Ovary (tissue), 9 donors: ENCODE data around the gene LTB. TPM values are rescaled to one million over a fixed set of nuclear protein-coding genes. Genes with fewer than 3 reads are reported as not detected.

Experiments used
- DNase-seq, 5 donors: peaks; one replicate each; pipeline ENCODE4 v3.0.0-alpha.2; 2019 to 2020
- H3K27ac ChIP-seq, 2 donors: fragments of 200-600 bp; one replicate each; pipeline versions ENCODE4 v1.5.1 to v1.8.0; 2019 to 2022
- H3K27me3 ChIP-seq: fragments of 200-600 bp; one replicate; pipeline ENCODE4 v1.8.0; 2022
- H3K36me3 ChIP-seq: fragments of 200-600 bp; sonication (generic); one replicate; pipeline ENCODE4 v1.5.1; 2019
- H3K4me1 ChIP-seq: one replicate; pipeline ENCODE4 v1.8.1; 2013; ENCODE audit warnings: mild to moderate bottlenecking, moderate library complexity; ENCODE audit not compliant: insufficient read depth
- H3K4me3 ChIP-seq: fragments of 200-600 bp; sonication (generic); one replicate; pipeline ENCODE4 v1.5.1; 2017
- H3K9me3 ChIP-seq, 2 donors: fragments of 200-600 bp in 1 of 2; sonication (generic) in 1 of 2; one replicate each; pipeline versions ENCODE4 v1.5.1 to v1.8.1; 2013 to 2019; ENCODE audit warnings: mild to moderate bottlenecking in 1 of 2, moderate library complexity in 1 of 2
- EP300 ChIP-seq: sonication (generic); formaldehyde crosslinking; IDR thresholded peaks from one replicate; pipeline ENCODE4 v1.6.1; 2017; ENCODE audit warnings: antibody characterized with exemption
- POLR2A ChIP-seq: fragments of 450-650 bp; IDR thresholded peaks from one replicate; pipeline ENCODE4 v1.6.1; 2017; ENCODE audit warnings: antibody characterized with exemption, mild to moderate bottlenecking, moderate library complexity
- WGBS, 3 donors: extraction: QIAGEN DNeasy Blood & Tissue Kit in 1 of 3; methylation state at CpG; one replicate each; pipeline versions ENCODE4 v1.1.5 to v1.1.7; 2013 to 2017; 5-methylcytosine and 5-hydroxymethylcytosine counted together
- intact Hi-C, 4 donors: fragments of 100-400 bp; cut with DNase I; formaldehyde crosslinking; loops; one replicate each; pipeline versions ENCODE4 v1.11.0 to v1.15.1; 2022 to 2023
- polyA plus RNA-seq, 2 donors: library from polyadenylated mRNA; stranded (reverse); fragments of 200-250 nt in 1 of 2; fragments of 350-450 nt in 1 of 2; fragmentation: Illumina TruSeq in 1 of 2; extraction: RNeasy Lipid Tissue Mini Kit (QIAGEN cat#74804) in 1 of 2; gene quantifications; one replicate each; pipeline ENCODE4 v1.2.3, GENCODE V29; 2013 to 2014
- total RNA-seq, 7 donors: library from RNA; depleted of rRNA in 2 of 7; stranded (reverse); fragments of >200 nt in 2 of 7; fragmentation: NEBNext Ultra II Directional in 3 of 7; extraction: Animal tissue kit (Norgen Biotek cat#: 25700) in 3 of 7; gene quantifications; one replicate each; pipeline versions ENCODE4 v1.1.0 to v1.2.4, GENCODE V29; 2016 to 2023
- TF ChIP-seq, protein P1 (sequence below), 3 donors: fragments of 450-650 bp in 2 of 3; fragments of 200-600 bp in 1 of 3; IDR thresholded peaks; one replicate each; pipeline versions ENCODE4 v1.5.1 to v1.8.0; 2016 to 2022; ENCODE audit warnings: antibody characterized with exemption in 3 of 3, mild to moderate bottlenecking in 1 of 3
- donor health status: DM: no; HTN: no; CAD: no; lungs with moderate emphysema.
- donor health status: DM: no; HTN: no; CAD: no.
- donor health status: Bipolar disorder and iron deficiency.
- donor health status: DM: yes; HTN: yes; CAD: no.
- donor health status: DM: no; HTN: no; CAD: no.
- donor health status: DM: yes; HTN: yes; CAD: no.

The LTB gene
- total and polyA plus RNA-seq, 9 donors: 0.42 to 1.8 (median 0.60) TPM; not detected in 3

DNA sequence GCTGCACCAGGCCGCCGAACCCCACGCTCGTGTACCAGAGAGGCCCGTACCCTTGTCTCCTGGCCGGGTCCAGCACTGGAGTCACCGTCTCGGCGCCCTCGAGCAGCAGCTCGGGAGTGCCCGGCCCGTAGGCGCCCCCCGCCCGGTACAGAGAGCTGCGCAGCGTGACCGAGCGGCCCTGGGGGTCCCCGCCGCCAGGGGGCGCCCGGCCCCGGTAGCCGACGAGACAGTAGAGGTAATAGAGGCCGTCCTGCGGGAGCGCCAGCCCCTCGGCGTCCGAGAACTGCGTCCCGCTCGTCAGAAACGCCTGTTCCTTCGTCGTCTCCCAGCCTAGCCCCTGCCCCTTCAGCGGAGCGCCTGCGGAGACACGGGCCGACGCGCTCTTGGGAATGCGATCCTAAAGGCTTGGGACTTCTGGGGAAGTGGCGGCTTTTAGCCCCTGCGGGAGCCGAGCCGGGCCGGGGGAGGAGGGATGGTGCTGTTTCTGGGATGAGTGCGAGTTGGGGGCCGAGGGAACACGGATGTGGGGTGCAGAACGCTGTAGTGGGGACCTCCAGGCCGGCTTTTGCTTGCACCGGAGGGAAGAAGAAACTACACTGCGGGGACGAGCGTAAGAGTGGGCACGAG, 1.3 kb downstream of the LTB start:
- intact Hi-C loops: loop anchor here in 1 of 4 donors (5.0 kb wide), 1 partner anchor 34 kb away; the partner anchor contains the start of genes ATP6V1G2 and NFKBIL1
- H3K9me3 ChIP-seq: no peaks in the 10 kb centered on the region
- no peaks in the 10 kb centered on the region for H3K36me3 ChIP-seq
- H3K4me1 ChIP-seq: peaks cover 5% of the 10 kb centered on the region
- peak overlapping the region in 1 of 2 donors; percentile 70 for H3K27ac ChIP-seq
- TF ChIP-seq EP300 (no peak), POLR2A (no peak)
- TF ChIP-seq, protein P1, sequence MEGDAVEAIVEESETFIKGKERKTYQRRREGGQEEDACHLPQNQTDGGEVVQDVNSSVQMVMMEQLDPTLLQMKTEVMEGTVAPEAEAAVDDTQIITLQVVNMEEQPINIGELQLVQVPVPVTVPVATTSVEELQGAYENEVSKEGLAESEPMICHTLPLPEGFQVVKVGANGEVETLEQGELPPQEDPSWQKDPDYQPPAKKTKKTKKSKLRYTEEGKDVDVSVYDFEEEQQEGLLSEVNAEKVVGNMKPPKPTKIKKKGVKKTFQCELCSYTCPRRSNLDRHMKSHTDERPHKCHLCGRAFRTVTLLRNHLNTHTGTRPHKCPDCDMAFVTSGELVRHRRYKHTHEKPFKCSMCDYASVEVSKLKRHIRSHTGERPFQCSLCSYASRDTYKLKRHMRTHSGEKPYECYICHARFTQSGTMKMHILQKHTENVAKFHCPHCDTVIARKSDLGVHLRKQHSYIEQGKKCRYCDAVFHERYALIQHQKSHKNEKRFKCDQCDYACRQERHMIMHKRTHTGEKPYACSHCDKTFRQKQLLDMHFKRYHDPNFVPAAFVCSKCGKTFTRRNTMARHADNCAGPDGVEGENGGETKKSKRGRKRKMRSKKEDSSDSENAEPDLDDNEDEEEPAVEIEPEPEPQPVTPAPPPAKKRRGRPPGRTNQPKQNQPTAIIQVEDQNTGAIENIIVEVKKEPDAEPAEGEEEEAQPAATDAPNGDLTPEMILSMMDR (IDR thresholded peaks at IDR 0.05): peak; percentile 97 to 98 (median 98)
- H3K4me3 ChIP-seq: peak overlapping the region; percentile 68
- peak; percentile 82 to 93 (median 89) for DNase-seq
- WGBS, 3 donors: 0 to 1% (median 1%) methylated on average over 51 to 62 of the region's 62 CpGs
- no peaks in the 10 kb centered on the region for H3K27me3 ChIP-seq

DNA sequence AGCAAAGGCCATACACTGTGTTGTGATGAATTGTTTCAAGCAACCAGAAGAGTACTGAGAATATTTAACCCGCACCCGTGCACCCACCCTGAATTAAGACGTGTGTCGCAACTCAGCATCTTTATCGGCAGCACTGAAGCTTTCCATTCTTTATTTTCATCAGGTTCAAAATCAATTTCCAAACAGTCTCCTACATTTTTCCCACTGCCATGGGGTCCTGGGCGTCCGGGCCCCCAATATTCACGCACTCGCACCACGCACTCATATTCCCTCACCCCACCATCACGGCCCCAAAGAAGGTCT, 1.8 kb downstream of the LTB start:
- 24 to 35% (median 31%) methylated on average over 11 of the region's 11 CpGs for WGBS, 3 donors
- Histone ChIP-seq H3K9me3 (no peaks in the 10 kb centered on the region), H3K27ac (peak overlapping the region in 1 of 2 donors; percentile 70), H3K27me3 (no peaks in the 10 kb centered on the region), H3K4me1 (peaks cover 5% of the 10 kb centered on the region), H3K36me3 (no peaks in the 10 kb centered on the region), H3K4me3 (peak overlapping the region; percentile 68)
- intact Hi-C loops: loop anchor here in 1 of 4 donors (5.0 kb wide), 1 partner anchor 33 kb away; the partner anchor contains the start of genes ATP6V1G2 and NFKBIL1
- no peak for TF ChIP-seq EP300
- DNase-seq: no peak

DNA sequence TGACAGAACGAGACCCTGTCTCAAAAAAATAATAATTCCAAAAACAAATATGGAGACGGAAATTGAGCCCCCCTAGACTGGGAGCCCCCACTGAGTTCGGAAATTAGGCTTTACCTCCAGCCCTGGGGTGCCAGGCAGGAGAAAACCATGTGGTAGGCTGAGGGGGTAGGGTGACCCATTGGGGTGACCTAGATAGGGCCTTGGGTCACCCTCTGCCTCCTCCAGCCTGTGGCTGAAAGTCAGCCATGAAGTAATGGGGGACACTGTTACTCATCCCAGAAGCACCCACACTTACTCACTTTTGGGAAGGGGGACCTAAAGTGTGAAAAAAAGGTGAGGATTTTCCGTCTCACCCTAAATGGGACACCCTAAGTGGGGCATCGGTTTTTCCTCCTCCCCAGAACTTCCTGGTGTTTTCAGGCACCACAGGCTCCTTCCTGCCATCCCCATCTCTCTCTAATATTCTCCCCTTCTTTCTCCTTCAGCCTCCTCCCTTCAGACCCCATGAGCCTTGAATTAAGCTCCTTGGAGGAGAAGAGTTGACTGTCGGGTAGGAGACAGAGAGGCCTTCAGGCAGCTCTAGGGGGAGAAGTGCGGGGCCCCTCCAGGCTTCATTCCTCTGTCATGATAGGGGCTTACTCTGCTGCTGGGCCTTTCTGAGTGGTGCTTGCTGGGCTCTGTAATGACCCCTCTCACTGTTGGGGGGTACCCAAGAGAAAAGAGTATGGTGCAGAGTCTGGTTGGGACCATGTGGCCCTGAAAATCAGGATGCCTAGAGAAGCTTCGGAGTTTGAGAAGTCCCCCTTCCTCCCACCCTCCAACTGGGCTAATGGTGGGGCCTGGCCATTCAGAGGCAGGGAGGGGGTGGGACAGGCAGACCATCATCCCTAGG, 2.4 kb downstream of the LTB start:
- peaks cover 5% of the 10 kb centered on the region for H3K4me1 ChIP-seq
- no peaks in the 10 kb centered on the region for H3K9me3 ChIP-seq
- H3K27ac ChIP-seq: no peak overlapping the region
- intact Hi-C loops: loop anchor here in 1 of 4 donors (5.0 kb wide), 1 partner anchor 32 kb away; the partner anchor contains the start of genes ATP6V1G2 and NFKBIL1
- WGBS, 3 donors: 88 to 92% (median 92%) methylated on average over 8 of the region's 8 CpGs
- no peaks in the 10 kb centered on the region for H3K27me3 ChIP-seq
- TF ChIP-seq, protein P1 (IDR thresholded peaks at IDR 0.05): no peak
- TF ChIP-seq EP300 (no peak), POLR2A (no peak)
- no peak for DNase-seq
- H3K4me3 ChIP-seq: no peak overlapping the region
- no peaks in the 10 kb centered on the region for H3K36me3 ChIP-seq

DNA sequence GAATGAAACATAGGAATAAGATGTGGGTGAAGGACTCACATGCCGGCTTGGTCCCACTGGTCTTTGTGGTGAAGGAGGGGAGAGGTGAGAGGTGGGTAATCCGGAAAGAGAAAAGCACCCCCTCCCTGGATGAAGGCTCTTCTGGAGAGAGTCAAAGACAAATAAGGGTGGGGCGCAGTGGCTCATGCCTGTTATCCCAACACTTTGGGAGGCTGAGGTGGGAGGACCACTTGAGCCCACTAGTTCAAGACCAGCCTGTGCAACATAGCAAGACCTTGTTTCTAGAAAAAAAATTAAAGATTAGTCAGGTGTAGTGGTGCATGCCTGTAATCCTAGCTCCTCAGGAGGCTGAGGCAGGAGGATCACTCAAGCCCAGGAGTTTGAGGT, 3.1 kb downstream of the LTB start:
- intact Hi-C loops: no loop called here
- no peak for TF ChIP-seq EP300
- no peak for TF ChIP-seq POLR2A
- TF ChIP-seq, protein P1 (IDR thresholded peaks at IDR 0.05): no peak
- Histone ChIP-seq H3K4me3 (no peak overlapping the region), H3K27me3 (no peaks in the 10 kb centered on the region), H3K9me3 (no peaks in the 10 kb centered on the region), H3K36me3 (no peaks in the 10 kb centered on the region), H3K27ac (no peak overlapping the region), H3K4me1 (peaks cover 5% of the 10 kb centered on the region)
- no peak for DNase-seq
- 85 to 89% (median 86%) methylated on average over 3 of the region's 3 CpGs for WGBS, 3 donors
